ENCODE data around the gene NXT2.
"Not testable (repeated sequence)": the region's sequence is repeated elsewhere in the genome, so short reads cannot be mapped to it uniquely, and the experiment has no call there.

NXT2 gene

DNA sequence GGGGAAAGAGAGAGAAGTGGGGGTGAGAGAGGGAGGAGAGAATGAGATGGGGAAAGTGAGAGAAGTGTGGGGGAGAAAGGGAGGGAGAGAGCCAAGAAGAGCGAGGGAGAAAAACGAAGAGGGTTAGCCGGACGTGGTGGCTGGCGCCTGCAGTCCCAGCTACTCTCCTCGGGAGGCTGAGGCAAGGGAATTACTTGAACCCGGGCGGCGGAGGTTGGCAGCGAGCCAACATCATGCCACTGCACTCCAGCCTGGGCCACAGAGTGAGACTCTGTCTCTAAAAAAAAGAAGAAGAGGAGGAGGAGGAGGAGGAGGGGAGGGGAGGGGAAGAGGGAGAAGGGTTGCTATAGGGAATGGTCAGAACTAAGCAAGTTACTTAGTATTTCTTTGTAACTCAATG, 1.7 kb upstream of the NXT2 start:
- no peak for TF ChIP-seq Cebpa-rat (IDR thresholded peaks at IDR 0.05)
- Histone ChIP-seq H3K4me3 (no peak overlapping the region), H4K20me1 (no peaks in the 10 kb centered on the region), H3K4me2 (no peak overlapping the region), H3K36me3 (no peaks in the 10 kb centered on the region), H3K9me3 (no peaks in the 10 kb centered on the region), H3K9ac (no peak overlapping the region), H3K27me3 (peaks cover 12% of the 10 kb centered on the region; the same call in 1 of the 2 replicates), H3K27ac (no peak overlapping the region), H3K4me1 (peaks cover 5% of the 10 kb centered on the region; the same call in 1 of the 2 replicates)

DNA sequence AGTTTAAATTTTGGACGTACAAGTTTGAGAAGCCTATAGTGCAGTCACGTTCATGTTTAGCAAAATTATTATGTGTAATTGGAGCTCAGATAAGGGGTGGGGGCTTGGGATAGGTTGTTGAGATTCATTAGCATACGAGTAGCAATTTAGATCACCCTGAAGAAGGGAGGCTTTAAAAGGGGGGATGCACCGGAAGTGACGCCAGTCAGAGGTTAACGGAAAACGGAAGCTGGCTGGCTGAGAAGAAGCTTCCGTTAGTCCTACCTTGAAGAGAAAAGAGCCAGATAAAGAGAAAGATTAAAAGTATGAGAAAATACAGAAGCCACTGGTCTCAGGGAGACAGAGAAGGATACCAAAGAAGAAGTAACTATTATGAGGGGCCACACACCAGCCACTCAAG, 1.1 kb upstream of the NXT2 start:
- H3K36me3 ChIP-seq: no peaks in the 10 kb centered on the region
- H3K4me3 ChIP-seq: no peak overlapping the region
- no peak overlapping the region for H3K27ac ChIP-seq
- no peak overlapping the region for H3K4me2 ChIP-seq
- H3K9ac ChIP-seq: no peak overlapping the region
- H3K4me1 ChIP-seq: peaks cover 5% of the 10 kb centered on the region; the same call in 1 of the 2 replicates
- no peak for TF ChIP-seq Cebpa-rat (IDR thresholded peaks at IDR 0.05)
- H3K9me3 ChIP-seq: no peaks in the 10 kb centered on the region
- peaks cover 11% of the 10 kb centered on the region; the same call in 1 of the 2 replicates for H3K27me3 ChIP-seq
- H4K20me1 ChIP-seq: no peaks in the 10 kb centered on the region

DNA sequence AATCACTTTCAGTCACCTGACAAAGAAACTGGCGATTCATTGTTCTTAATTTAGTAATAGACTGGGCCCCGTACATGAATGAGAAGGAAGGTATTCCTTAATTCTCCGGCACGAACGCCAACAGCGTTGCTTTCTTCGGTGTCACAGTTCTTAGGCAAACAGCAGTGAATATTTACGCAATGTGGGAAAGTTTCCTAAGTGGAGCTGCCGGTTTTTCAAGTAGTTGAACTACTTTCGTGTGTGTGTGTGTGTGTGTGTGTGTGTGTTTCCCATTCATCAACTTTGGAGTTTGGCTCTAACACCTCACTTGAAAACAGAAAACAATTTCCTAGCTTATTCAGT, 651 bp downstream of the NXT2 start:
- no peaks in the 10 kb centered on the region for H4K20me1 ChIP-seq
- H3K9ac ChIP-seq: peak overlapping the region; percentile 77
- H3K4me2 ChIP-seq: peak overlapping the region; percentile 52
- peak overlapping the region; percentile 74 for H3K27ac ChIP-seq
- peak overlapping the region; percentile 67 for H3K4me3 ChIP-seq
- peaks cover 7% of the 10 kb centered on the region; the same call in 1 of the 2 replicates for H3K27me3 ChIP-seq
- no peak for TF ChIP-seq Cebpa-rat (IDR thresholded peaks at IDR 0.05)
- peaks cover 5% of the 10 kb centered on the region; the same call in 1 of the 2 replicates for H3K4me1 ChIP-seq
- H3K36me3 ChIP-seq: no peaks in the 10 kb centered on the region
- H3K9me3 ChIP-seq: no peaks in the 10 kb centered on the region

DNA sequence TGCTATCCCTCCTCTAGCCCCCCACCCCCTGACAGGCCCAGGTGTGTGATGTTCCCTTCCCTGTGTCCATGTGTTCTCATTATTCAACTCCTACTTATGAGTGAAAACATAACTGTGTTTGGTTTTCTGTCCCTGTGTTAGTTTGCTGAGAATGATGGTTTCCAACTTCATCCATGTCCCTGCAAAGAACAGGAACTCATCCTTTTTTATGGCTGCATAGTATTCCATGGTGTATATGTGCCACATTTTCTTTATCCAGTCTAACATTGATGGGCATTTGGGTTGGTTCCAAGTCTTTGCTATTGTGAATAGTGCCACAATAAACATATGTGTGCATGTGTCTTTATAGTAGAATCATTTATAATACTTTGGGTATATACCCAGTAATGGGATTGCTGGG, 2.4 kb downstream of the NXT2 start:
- not testable (repeated sequence) for H3K9me3 ChIP-seq, H3K9ac ChIP-seq, H3K4me2 ChIP-seq, H3K27ac ChIP-seq, H3K36me3 ChIP-seq, H3K4me1 ChIP-seq, H3K4me3 ChIP-seq, H3K27me3 ChIP-seq, H4K20me1 ChIP-seq

DNA sequence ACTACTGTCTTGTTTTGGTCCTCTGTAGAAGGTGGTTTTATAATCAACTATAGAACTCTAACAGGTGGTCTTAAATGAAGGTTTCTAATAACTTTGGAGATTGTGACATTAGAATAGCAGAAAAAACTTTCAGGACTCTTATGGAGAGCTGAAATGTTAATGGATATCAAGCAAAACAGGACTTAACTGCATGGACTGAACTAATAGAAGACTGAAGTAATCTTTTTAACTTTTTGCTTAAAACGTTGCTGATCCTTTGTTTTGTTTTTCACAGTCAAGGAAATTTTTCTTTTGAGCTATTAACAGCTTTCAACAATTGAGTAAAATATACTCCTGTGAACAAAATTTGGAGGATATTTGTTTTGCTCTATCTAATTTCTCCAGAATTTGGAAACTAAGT, 17.2 kb downstream of the NXT2 start:
- Histone ChIP-seq H3K36me3 (no peaks in the 10 kb centered on the region), H4K20me1 (no peaks in the 10 kb centered on the region), H3K4me1 (no peaks in the 10 kb centered on the region), H3K27me3 (peaks cover 55% of the 10 kb centered on the region), H3K27ac (no peak overlapping the region), H3K9ac (no peak overlapping the region), H3K4me2 (no peak overlapping the region), H3K4me3 (no peak overlapping the region), H3K9me3 (peaks cover 38% of the 10 kb centered on the region)
- TF ChIP-seq Cebpa-rat (IDR thresholded peaks at IDR 0.05): no peak

DNA sequence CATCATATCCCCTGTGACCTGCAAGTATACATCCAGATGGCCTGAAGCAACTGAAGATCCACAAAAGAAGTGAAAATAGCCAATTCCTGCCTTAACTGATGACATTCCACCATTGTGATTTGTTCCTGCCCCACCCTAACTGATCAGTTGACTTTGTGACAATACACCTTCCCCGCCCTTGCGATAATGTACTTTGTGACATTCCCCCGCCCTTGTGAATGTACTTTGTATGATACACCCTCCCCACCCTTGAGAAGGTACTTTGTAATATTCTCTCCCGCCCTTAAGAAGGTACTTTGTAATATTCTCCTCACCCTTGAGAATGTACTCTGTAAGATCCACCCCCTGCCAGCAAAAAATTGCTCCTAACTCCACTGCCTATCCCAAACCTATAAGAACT, 39.4 kb downstream of the NXT2 start:
- H3K4me2 ChIP-seq, H3K4me1 ChIP-seq, H3K9ac ChIP-seq, H3K9me3 ChIP-seq, H3K36me3 ChIP-seq, H4K20me1 ChIP-seq, H3K27ac ChIP-seq, H3K4me3 ChIP-seq: not testable (repeated sequence)
- peaks cover 73% of the 10 kb centered on the region for H3K27me3 ChIP-seq

DNA sequence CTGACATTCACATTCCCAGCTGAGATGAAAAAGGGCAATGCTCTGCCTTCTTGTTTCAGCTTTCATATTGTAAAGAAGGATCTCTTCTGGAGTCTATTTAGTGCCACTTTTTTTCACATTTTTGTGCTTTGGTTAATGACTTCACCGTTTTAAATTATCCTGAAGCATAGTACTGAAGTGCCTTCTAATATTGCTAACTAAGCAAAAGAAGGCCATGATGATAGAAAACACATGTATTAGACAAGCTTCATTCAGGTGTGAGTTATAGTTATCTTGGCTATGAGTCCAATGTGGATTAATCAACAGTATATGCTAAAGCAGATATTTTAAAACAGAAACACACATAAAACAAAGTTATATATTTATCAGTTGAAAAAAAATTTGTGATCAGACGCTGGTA, 40.4 kb downstream of the NXT2 start:
- H3K27me3 ChIP-seq: peaks cover 70% of the 10 kb centered on the region
- no peaks in the 10 kb centered on the region for H3K9me3 ChIP-seq
- no peak overlapping the region for H3K27ac ChIP-seq
- H3K4me1 ChIP-seq: no peaks in the 10 kb centered on the region
- no peaks in the 10 kb centered on the region for H3K36me3 ChIP-seq
- H3K4me2 ChIP-seq: no peak overlapping the region
- H3K4me3 ChIP-seq: no peak overlapping the region
- no peaks in the 10 kb centered on the region for H4K20me1 ChIP-seq
- TF ChIP-seq Cebpa-rat (IDR thresholded peaks at IDR 0.05): no peak
- no peak overlapping the region for H3K9ac ChIP-seq

DNA sequence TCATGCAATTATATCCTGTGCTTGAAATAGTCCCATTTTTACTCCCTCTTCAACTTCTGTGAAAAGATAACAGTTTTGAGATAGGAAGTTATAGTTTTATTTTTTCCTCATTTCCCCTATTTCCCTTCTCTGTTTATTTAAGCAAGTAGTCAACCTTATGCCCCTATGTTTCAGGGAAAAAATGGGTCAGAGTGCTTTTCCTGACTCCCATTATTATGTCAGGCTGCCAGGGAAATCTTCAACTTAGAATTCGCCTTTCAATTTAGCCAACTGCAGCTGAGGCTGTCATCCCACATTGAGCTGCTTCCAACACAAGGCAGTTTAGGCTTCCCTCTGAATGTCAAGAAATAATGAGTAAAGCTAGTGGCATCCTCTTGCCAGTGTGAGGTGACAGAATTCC, 42.3 kb downstream of the NXT2 start:
- Histone ChIP-seq H3K36me3 (no peaks in the 10 kb centered on the region), H3K4me1 (no peaks in the 10 kb centered on the region), H3K9ac (no peak overlapping the region), H3K27ac (no peak overlapping the region), H3K27me3 (peaks cover 62% of the 10 kb centered on the region), H4K20me1 (no peaks in the 10 kb centered on the region), H3K4me3 (no peak overlapping the region), H3K4me2 (no peak overlapping the region), H3K9me3 (no peaks in the 10 kb centered on the region)
- TF ChIP-seq Cebpa-rat (IDR thresholded peaks at IDR 0.05): no peak

DNA sequence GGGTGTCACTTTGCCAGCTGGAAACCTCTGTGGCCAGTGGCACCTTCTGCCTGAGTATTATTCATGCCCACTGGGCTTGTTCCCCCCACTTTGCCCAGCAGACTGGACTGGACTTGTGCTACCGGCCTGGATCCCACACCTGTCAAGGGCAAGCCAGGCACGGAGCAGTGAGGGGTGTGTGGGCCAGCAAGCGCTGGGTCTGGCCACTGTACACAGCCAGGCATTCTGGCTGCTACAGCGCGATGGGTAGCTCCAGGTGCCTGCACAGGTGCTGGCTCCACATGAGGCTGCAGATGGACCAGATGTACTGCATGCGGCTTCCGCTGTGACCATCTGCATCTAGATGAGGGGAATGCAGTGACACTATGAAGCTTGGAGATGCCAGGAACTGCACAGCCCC, 48.8 kb downstream of the NXT2 start:
- Histone ChIP-seq H3K9ac (no peak overlapping the region), H3K4me3 (no peak overlapping the region), H3K4me2 (no peak overlapping the region), H3K9me3 (no peaks in the 10 kb centered on the region), H3K27me3 (peaks cover 67% of the 10 kb centered on the region), H3K4me1 (no peaks in the 10 kb centered on the region), H4K20me1 (peaks cover 9% of the 10 kb centered on the region; the same call in 1 of the 2 replicates), H3K36me3 (no peaks in the 10 kb centered on the region), H3K27ac (no peak overlapping the region)
- no peak for TF ChIP-seq Cebpa-rat (IDR thresholded peaks at IDR 0.05)

DNA sequence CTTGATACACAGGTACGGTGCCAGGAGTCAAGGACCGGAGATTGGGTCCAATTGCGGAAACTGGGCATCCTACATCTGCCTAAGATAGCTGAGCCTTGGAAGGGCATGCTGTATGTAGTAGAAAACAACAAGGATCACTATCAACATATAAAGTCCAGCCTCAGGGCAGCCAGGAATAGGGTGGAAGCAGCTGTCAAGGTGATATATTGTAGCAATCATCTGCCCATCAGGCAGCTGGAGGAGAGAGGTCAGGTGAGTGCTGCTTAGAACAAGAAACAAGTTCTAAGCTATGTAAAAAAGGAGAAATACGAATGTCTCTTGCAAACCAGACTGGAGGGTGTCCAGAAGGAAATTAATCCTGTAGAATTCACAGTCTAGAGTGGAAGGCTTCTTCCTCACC, 53.5 kb downstream of the NXT2 start:
- no peak for TF ChIP-seq Cebpa-rat (IDR thresholded peaks at IDR 0.05)
- no peaks in the 10 kb centered on the region for H3K9me3 ChIP-seq
- H3K36me3 ChIP-seq: no peaks in the 10 kb centered on the region
- H3K27ac ChIP-seq: no peak overlapping the region
- H3K4me2 ChIP-seq: no peak overlapping the region
- H3K27me3 ChIP-seq: peaks cover 78% of the 10 kb centered on the region
- H3K9ac ChIP-seq: no peak overlapping the region
- peaks cover 9% of the 10 kb centered on the region; the same call in 1 of the 2 replicates for H4K20me1 ChIP-seq
- no peak overlapping the region for H3K4me3 ChIP-seq
- no peaks in the 10 kb centered on the region for H3K4me1 ChIP-seq

Measured in BLaER1 (cell line).